Brain microvascular endothelial cell (primary cell): ENCODE results near the gene ADAMTS12.

Experiments
- DNase-seq: peaks from one replicate; pipeline ENCODE4 v3.0.0-alpha.2; 2020
- H3K27ac ChIP-seq: fragments of 250-450 bp; sonication (Bioruptor Pico); 2 replicates; pipeline ENCODE4 v1.5.1; 2020; ENCODE audit warnings: mild to moderate bottlenecking, moderate library complexity
- H3K27me3 ChIP-seq: fragments of 250-450 bp; sonication (Bioruptor Pico); replicated peaks from 2 replicates; pipeline ENCODE4 v1.5.1; 2020; ENCODE audit warnings: mild to moderate bottlenecking
- H3K36me3 ChIP-seq: fragments of 250-450 bp; sonication (Bioruptor Pico); replicated peaks from 2 replicates; pipeline ENCODE4 v1.5.1; 2020; ENCODE audit warnings: mild to moderate bottlenecking
- H3K4me3 ChIP-seq: 2 replicates; pipeline ENCODE4 v1.5.1; 2011; ENCODE audit warnings: low read depth, mild to moderate bottlenecking, control low read depth, low read length, moderate library complexity
- in situ Hi-C: cut with HindIII; loops from 2 replicates; pipeline ENCODE4 v1.10.0; 2017; ENCODE audit warnings: low sequenced_read_pairs, low pct_ligation_motif_present
- TF ChIP-seq, protein P1 (sequence below): IDR thresholded peaks from 2 replicates; pipeline ENCODE4 v1.5.1; 2011; ENCODE audit warnings: low read depth, mild to moderate bottlenecking, moderate library complexity, low read length, control low read depth, inconsistent platforms; ENCODE audit errors: missing control alignments

Gene ADAMTS12

DNA sequence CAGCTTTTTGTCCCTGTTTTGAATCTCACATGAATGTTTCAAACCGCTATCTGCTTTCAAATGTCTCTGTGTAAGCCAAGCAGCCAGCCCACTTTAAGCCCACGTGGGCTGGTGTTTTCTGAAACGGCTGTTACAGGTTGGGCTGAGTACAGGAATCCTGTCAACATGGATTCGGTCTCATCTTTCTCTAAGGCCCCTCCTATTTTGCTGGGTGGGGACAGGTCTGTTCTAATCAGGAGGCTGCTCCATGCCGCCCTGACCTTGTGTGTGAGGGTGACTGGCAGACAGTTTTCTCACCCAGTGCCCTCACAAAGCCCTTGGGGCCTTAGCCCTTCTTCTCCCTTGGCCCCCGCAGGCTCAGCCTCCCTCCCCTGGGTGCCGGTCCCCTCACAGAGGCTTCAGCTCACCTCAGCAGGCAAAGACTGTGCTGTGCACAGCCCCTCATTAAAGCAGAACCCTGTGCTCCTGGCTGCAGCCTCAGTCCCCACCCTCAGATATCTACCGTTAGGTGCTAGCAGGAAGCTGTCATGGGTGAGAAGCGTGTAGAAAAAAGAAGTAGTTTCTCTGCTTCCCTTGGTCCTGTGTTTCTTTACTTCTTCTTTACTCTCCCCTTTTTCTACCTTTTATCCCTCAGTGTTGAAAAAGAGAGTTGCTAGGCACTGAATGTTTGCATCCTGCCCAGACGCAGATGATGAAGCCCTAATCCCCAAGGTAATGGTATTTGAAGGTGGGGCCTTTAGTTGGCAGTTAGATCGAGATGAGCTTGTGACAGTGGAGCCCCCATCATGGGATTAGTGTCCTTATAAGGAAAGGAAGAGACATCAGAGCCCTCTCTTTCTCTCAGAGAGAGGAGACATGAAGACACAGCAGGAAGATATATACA, 205.7 kb downstream of the ADAMTS12 start:
- in situ Hi-C loops, result no loop called here
- no peaks in the 10 kb centered on the region for H3K27me3 ChIP-seq
- TF ChIP-seq, protein P1, sequence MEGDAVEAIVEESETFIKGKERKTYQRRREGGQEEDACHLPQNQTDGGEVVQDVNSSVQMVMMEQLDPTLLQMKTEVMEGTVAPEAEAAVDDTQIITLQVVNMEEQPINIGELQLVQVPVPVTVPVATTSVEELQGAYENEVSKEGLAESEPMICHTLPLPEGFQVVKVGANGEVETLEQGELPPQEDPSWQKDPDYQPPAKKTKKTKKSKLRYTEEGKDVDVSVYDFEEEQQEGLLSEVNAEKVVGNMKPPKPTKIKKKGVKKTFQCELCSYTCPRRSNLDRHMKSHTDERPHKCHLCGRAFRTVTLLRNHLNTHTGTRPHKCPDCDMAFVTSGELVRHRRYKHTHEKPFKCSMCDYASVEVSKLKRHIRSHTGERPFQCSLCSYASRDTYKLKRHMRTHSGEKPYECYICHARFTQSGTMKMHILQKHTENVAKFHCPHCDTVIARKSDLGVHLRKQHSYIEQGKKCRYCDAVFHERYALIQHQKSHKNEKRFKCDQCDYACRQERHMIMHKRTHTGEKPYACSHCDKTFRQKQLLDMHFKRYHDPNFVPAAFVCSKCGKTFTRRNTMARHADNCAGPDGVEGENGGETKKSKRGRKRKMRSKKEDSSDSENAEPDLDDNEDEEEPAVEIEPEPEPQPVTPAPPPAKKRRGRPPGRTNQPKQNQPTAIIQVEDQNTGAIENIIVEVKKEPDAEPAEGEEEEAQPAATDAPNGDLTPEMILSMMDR, result no peak

GRCh38 chr5:33684496-33685159, 207.2 kb downstream of the ADAMTS12 start:
- DNase-seq, result no peak
- peaks cover 30% of the 10 kb centered on the region for H3K36me3 ChIP-seq
- no peak overlapping the region for H3K4me3 ChIP-seq
- in situ Hi-C loops, result no loop called here
- TF ChIP-seq, protein P1, result no peak
- H3K27me3 ChIP-seq, result no peaks in the 10 kb centered on the region
- no peak overlapping the region for H3K27ac ChIP-seq

More for the DNA sequence above, 205.7 kb downstream of the ADAMTS12 start:
- DNase-seq, result no peak
- Histone ChIP-seq H3K4me3 (no peak overlapping the region), H3K36me3 (peaks cover 25% of the 10 kb centered on the region), H3K27ac (no peak overlapping the region)

DNA sequence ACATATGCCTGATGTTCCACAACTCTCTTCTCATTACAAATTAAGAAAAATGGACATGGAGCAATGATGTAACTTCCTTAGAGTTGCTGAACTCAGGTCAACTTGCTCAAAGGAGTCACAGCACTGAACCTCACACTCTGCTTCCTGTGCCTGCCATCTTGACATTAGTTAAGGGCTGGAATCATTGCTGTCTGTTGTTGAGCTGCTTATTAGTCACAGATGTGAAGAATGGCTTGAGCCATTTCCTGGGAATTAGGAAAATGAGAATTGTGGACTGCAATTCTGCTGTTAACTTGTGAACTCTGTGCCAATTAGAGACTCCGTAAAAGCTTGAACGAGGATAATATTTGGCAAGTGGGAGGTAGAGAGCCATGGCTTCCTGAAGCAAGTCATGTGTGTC, 212.0 kb downstream of the ADAMTS12 start:
- TF ChIP-seq, protein P1, result no peak
- Histone ChIP-seq H3K27ac (no peak overlapping the region), H3K36me3 (peaks cover 59% of the 10 kb centered on the region), H3K4me3 (no peak overlapping the region), H3K27me3 (no peaks in the 10 kb centered on the region)
- in situ Hi-C loops, result no loop called here
- DNase-seq, result no peak

DNA sequence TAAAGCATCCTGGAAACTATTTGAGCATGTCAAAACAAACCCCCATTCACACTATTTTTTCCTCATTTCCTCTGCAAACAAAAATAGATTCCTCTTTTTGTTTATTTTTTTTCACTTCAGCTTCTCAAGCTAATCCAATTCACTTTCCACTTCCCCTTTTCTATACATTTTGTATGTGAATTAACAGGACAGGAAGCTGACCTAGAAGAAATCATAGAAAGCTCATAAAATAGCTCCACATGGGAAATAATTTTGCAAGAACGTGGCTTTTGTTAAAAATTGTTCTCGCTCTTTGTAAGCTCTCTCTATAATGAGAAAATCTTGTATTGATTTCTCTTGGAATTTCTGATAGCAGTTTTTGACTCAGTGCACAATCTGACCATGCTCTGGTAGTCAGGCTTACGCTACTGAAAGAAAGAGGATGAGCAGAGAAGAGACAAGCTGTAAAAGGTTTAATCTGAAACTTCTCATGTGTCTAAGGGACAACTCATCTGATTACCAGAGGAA, 215.8 kb downstream of the ADAMTS12 start:
- in situ Hi-C loops, result no loop called here
- no peak for DNase-seq
- Histone ChIP-seq H3K36me3 (peaks cover 68% of the 10 kb centered on the region), H3K27me3 (no peaks in the 10 kb centered on the region), H3K27ac (no peak overlapping the region), H3K4me3 (no peak overlapping the region)
- TF ChIP-seq, protein P1, result no peak

DNA sequence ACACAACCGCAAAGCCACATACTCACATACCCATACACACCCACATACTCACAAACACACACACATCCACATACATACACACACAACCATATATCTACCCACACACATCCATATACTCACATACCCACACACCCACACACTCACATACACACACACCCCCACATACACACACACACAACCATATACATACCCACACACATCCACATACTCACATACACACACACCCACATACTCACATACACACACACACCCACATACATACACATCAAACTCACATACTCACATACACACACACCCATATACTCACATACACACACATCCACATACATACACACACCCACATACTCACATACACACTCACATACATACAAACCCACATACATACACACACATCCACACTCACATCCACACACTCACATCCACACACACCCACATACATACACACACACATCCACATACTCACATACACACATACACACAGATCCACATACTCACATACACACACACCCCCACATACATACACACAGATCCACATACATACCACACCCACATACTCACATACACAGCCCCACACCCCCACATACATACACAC, 220.0 kb downstream of the ADAMTS12 start:
- H3K27ac ChIP-seq, result no peak overlapping the region
- H3K36me3 ChIP-seq, result peaks cover 44% of the 10 kb centered on the region
- H3K4me3 ChIP-seq, result no peak overlapping the region
- no peaks in the 10 kb centered on the region for H3K27me3 ChIP-seq
- TF ChIP-seq, protein P1, result no peak
- DNase-seq, result no peak
- in situ Hi-C loops, result no loop called here
